SKM-1 (cell line): ENCODE results near the gene ZBTB6.
"Not testable (repeated sequence)": the region's sequence is repeated elsewhere in the genome, so short reads cannot be mapped to it uniquely, and the experiment has no call there.

Experiments
- DNase-seq: peaks from one replicate; lab custom pipeline; 2025; ENCODE audit not compliant: unreplicated experiment; lab: John Stamatoyannopoulos, UW

Gene ZBTB6

GRCh38 chr9:122929796-122930354 lies 16.8 kb upstream of the ZBTB6 start:
- DNase-seq, result no peak

GRCh38 chr9:122923947-122924346 lies 10.8 kb upstream of the ZBTB6 start:
- no peak for DNase-seq

- DNase-seq, result no peak
These were observed 9.6 kb upstream of the ZBTB6 start for GRCh38 chr9:122922713-122923112.

GRCh38 chr9:122918310-122918709 lies 5.2 kb upstream of the ZBTB6 start:
- no peak for DNase-seq

GRCh38 chr9:122912671-122912963 lies 506 bp downstream of the ZBTB6 start:
- no peak for DNase-seq

GRCh38 chr9:122906122-122906521 lies 7.0 kb downstream of the ZBTB6 start:
- not testable (repeated sequence) for DNase-seq

- DNase-seq, result peak; percentile 99
These were observed 8.1 kb downstream of the ZBTB6 start, which contains the start of gene RC3H2 for GRCh38 chr9:122904823-122905710. TSS of gene RC3H2 (minus strand) at chr9:122905359. CDS start at chr9:122897509, 7,850 bp downstream.

- no peak for DNase-seq
These were observed 8.7 kb downstream of the ZBTB6 start for GRCh38 chr9:122904466-122904822.

- no peak for DNase-seq
These were observed 12.3 kb downstream of the ZBTB6 start for GRCh38 chr9:122900791-122901190.

- DNase-seq, result no peak
These were observed 15.2 kb downstream of the ZBTB6 start for GRCh38 chr9:122897969-122898368.

- DNase-seq, result no peak
These were observed 24.6 kb downstream of the ZBTB6 start for GRCh38 chr9:122888480-122888879.

- no peak for DNase-seq
These were observed 30.0 kb downstream of the ZBTB6 start for GRCh38 chr9:122883125-122883524.

GRCh38 chr9:122879443-122879842 lies 33.7 kb downstream of the ZBTB6 start:
- no peak for DNase-seq

- DNase-seq, result no peak
These were observed 37.6 kb downstream of the ZBTB6 start for GRCh38 chr9:122875523-122875922.

GRCh38 chr9:122867276-122867675 lies 45.8 kb downstream of the ZBTB6 start:
- not testable (repeated sequence) for DNase-seq

GRCh38 chr9:122866079-122866478 lies 47.0 kb downstream of the ZBTB6 start:
- DNase-seq, result no peak

- DNase-seq, result no peak
These were observed 47.8 kb downstream of the ZBTB6 start for GRCh38 chr9:122865300-122865699.

- DNase-seq, result no peak
These were observed 49.7 kb downstream of the ZBTB6 start for GRCh38 chr9:122863407-122863806.

- DNase-seq, result no peak
These were observed 52.6 kb downstream of the ZBTB6 start for GRCh38 chr9:122860319-122861142.
